GM18907 (cell line): Measurements from ENCODE around the gene NUTM2E.
"Not testable (repeated sequence)": the region's sequence is repeated elsewhere in the genome, so short reads cannot be mapped to it uniquely, and the experiment has no call there.

Source experiments
- ATAC-seq: cut with Tn5 transposase; IDR thresholded peaks from one replicate; pipeline ENCODE4 v1.9.1; 2021; ENCODE audit warnings: mild to moderate bottlenecking, moderate library complexity; ENCODE audit not compliant: unreplicated experiment

The NUTM2E gene, protein sequence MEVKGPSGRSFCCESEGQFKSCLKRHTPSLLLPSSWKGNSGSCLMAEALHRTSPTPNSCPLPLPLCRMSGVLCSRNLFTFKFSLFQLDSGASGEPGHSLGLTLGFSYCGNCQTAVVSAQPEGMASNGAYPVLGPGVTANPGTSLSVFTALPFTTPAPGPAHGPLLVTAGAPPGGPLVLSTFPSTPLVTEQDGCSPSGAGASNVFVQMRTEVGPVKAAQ (N-terminal part only)

DNA sequence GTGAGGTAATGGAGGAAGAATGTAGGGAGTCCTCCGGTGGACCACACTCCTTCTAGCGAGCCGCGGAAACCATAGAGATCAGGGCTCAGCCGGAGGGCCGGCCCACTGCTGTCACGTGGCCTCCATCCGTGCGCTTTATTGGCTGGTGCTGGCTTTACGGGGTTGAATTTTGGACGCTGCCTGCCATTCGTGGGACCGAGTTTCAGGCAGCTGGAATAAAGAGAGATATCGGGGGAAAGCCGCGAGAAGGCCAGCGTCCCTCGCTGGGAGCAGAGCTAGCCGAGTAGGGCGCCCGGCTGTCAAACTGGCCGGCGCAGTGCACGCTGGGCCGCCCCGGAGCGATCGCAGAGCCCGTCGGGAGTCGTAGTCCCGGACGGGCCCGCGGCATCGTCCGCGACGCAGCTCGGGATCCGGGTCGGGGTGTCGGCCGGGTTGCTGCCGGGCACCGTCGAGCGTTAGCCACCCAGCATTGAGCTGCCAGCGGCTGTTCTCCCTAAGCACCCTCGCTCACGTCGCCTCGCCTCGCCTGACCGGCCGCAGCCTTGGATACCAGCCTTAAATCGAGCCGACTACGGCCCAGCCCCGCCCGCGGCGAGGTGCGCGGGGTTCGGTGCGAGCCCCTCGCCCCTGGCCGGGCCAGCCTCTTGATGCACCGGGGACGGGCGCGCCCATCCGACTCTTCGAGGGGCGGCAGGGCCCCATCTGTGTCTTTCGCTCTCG lies at the start of gene NUTM2E:
NUTM2E (plus strand) TSS at position 244 of the 720 bp plus-strand sequence. CDS start 15,002 bp downstream, outside the sequence.
- peak; percentile 95 for ATAC-seq

DNA sequence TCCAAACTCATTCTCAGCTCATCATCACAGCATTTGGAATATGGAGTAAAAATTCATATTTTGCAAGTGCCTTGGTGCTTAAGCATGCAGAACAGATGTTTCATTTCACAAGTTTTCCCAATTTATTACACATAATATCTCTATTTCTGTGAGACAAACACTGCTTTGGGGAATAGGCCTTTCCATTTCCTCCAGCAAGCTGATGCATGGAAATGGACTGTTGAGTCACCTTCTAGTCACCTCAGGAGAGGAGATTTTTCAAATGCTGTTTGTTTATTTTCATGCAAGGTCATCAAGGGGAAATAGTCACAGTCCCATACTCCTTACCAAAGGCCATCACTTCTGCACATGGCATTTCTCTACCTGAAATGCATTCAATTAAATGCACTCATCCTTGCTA lies 48.5 kb upstream of the NUTM2E start:
- ATAC-seq = not testable (repeated sequence)

DNA sequence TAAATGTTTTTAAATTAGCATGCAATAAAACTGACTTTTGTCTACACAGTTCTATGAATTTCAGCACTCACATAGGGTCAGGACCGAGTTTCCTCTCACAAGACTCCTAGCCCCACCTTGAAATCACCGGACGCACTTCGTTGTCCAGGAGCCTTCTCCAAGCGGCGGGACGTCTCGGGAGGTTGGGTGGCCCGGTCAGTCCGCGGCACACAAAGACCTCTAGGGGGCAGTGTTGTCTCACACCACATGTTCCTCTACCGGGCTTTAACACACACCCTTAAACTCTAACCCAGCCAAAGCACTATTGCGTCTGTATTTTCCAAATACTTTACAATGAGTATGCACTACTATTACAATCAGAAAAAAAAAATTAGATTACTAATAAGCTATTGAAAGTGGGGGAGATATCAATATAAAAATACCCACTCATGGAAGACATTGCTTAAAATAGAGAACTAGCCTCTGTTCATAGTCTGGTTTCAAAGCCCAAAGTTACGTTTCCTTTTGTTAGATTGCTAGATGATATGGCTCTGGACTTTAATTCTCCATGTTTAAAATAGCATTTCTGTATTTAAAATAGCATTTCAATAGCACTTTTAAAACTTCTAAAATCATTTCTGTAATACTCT lies 47.1 kb upstream of the NUTM2E start:
- ATAC-seq = peak; percentile 93

DNA sequence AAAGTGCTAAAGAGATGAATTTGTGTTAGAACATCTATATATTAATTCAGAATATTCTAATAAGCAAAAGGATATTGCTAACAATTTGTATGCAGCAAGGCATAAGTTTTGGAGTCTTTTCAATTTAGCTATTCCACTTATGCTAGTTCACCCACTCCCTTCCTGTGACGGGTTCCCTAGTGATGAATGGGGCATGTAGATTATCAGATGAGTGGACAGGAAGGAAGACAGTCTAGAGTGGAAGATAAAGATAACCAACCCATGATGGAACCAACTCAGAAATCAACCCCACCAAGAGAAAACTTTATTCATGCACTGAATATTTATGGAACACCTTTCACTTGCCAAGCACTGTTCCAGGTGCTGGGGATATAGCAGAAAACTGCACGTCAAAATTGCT lies 46.5 kb upstream of the NUTM2E start:
- ATAC-seq = not testable (repeated sequence)

DNA sequence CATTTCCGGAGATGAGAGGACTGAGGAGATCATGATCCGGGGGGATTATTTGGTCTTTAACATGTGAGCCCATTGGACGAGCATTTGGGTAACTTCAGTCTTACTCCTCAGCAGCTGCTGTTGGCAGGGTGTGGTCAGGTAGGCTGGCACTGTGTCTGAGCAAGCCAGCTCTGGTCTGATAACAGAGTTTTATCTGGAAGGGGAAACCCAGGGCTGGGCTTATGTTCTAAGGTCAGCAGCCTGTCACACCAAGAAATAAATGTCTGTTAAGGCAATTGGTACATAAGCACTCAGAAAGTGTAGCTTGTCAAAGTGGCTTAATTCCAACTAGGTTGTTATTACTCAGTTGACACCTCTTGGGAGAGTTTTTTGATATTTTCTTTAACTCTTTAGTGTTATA lies 45.0 kb upstream of the NUTM2E start:
- not testable (repeated sequence) for ATAC-seq

DNA sequence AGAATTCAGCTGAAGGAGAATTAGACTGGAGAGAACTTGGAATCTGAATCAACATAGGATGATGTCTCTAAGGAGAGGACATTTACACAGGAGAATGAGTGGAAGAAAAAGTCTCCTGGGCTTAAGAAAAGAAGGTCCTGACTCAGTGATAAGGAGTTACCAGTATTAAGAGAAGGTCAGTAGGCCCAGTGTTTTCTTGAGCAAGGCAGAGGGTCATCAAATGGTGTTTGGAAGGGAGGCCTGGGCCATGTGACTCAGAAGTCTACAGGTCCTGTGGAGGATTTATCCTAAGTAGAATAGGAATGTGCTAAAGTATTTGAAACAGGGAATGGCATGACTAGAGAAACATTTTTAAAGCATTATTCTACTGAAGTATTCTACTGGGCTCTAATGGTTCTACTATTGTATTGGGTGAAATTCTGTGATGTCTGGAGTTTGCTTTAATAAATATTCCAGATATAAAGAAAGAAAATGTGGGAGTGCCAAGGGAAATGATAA lies 39.0 kb upstream of the NUTM2E start:
- ATAC-seq = not testable (repeated sequence)

DNA sequence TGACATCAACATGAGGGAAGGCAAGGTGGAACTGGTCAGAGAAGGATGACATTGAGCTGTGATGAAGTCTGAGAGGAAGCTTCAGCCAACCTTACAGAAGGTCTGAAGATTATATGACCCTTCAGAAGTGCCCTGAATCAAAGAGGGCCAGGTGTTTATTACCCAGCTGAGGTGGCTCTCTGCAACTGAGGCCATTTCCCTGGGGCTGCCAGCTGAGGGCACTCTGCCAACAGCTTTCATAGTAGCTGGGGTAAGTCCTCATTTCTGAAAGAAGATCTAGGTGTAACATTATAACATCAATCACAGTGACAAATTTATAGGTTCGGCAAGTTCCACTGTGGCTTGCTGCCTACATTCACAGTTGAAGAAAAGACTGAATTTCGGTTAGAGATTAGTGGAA lies 37.2 kb upstream of the NUTM2E start:
- ATAC-seq = not testable (repeated sequence)

DNA sequence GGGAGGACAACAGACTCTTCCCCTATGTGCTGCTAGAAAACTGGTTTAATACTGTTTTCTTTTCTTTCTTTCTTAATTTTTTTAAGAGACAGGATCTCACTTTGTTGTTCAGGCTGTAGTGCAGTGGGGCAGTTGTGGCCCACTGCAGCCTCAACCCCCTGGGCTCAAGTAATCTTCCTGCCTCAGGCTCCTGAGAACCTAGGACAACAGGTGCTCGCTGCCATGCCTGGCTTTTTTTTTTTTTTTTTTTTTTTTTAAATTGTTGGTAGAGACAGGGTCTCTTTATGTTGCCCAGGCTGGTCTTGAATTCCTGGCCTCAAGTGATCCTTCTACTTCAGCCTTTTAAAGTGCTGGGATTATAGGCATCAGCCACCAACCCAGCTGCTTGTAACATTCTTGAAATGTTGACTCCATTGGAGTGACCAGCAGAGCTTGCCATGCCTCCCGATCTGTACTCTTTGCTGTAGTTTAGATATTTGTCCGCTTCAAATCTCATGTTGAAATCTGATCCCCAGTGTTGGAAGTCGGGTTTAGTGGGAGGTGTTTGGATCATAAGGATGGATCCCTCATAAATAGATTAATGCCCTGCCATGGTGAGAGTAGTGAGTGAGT lies 34.5 kb upstream of the NUTM2E start:
- ATAC-seq = not testable (repeated sequence)

DNA sequence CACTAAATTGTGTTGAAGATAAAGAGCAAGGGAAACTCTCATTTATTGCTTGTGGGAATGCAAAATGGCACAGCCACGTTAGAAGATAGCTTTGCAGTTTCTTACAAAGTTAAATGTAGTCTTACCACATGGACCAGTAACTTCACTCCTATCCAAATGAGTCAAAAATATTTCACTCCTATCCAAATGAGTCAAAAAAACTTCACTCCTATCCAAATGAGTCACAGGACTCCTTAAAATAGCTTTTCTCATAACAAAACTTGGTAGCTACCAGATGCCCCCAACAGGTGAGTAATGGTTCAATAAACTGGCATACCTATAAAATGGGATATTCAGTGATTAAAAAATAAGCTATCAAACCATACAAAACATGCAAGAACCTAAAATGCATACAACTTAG lies 27.2 kb upstream of the NUTM2E start:
- ATAC-seq = peak; percentile 80

DNA sequence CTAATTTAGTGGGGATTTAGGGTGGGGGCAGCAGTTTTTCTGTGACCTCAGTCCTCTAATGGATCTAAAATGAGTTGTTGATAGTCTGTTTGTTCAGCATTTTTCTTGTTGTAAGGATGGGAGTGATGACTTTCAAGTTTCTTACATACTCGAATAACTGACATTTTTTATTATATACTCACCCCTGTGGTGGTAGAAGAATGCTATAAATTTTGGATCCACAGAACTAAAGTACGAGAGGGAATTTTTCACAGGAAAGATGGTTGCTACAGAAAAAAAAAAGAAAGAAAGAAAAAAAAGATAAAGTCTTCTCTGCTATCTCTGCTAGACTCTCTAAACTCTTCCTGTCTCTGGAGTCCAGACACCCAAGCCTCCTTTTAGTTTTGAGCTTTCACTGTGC lies 20.7 kb upstream of the NUTM2E start:
- ATAC-seq = not testable (repeated sequence)

DNA sequence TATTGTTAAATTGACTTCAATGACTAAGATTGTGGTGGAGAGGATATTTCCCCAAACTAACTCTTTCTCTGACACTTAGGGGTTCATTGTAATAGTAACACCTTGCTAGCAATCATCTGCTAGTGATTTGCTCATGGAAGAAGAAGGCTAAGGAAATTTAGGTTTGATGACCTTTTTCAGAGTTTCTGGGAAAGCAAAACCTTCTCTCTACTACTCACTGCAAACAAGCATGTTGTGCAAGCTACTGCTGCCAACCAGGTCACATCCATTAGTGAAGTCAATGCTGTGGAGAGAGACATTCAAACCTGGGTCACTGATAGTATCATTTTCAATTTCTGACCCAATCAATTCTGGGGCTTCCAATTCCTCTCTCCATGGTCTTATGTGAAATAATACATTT lies 14.6 kb upstream of the NUTM2E start:
- ATAC-seq = not testable (repeated sequence)

DNA sequence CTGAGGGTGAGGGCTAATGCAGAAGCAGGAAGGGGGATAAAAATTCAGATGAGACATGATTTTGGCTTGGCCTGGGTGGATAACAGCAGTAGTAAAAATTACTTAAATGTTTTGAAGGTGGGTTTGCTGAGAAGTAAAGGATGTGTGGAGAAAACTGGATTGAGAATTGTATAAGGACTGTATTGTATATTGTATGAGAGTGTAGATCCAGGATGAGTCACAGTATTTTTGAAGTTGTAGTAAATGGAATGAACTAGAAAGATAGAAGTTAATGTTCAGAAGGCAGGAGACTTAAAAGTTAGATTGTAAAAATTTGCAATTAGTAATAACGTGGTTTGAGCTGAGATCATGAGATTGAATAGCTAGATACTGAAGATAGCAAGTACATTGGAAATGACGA lies 10.2 kb upstream of the NUTM2E start:
- not testable (repeated sequence) for ATAC-seq

DNA sequence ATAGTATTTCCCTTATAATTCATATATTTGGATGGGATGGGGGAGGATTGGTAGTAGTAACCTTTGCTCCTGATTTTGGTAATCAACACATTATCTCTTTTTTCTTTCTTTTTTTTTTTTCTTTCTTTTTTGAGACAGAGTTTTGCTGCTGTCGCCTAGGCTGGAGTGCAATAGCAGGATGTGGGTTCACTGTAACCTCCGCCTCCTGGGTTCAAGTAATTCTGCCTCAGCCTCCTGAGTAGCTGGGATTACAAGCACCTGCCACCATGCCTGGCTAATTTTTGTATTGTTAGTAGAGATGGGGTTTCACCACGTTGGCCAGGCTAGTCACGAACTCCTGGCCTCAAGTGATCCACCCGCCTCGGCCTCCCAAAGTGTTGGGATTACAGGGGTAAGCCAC lies 3.2 kb upstream of the NUTM2E start:
- ATAC-seq = not testable (repeated sequence)

DNA sequence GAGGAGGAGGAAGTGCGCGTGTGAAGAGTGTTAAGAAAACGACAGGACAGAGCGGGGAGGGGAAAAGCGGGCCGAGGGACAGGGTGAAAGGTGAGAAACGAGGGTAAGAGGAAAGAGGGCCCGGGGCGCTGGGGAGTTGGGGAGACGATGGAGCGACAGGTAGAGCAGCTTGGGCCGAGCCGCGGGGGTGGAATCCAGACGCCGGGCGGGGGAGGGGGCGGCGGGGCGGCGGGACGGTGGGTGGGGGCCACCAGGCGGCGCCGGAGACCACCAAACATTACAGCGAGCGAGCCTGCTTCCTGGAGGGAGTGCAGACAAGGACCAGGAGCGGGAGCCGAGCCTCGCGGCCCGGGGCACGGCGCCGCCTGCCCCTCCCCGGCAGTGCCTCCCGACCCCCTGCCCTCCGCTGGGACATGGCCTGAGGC lies 940 bp upstream of the NUTM2E start:
- ATAC-seq = peak; percentile 22

DNA sequence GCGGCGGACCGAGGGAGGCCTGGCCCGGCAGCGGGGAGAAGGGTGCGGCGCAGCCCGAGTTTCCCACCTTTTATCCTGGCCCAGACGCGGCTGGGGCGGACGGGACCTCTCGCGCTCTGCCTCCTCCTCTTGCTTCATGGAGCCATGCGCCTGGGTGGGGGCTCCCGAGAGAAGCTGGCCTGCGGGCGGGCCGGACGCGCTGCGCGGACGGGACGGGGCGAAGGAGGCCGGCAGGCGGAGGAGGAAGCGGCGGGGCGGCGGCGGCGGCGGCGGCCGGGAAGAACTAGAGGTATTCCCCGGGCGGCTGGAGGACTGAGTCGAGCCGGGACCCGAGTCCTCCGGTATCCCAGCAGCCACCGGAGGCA lies 426 bp upstream of the NUTM2E start:
- not testable (repeated sequence) for ATAC-seq

DNA sequence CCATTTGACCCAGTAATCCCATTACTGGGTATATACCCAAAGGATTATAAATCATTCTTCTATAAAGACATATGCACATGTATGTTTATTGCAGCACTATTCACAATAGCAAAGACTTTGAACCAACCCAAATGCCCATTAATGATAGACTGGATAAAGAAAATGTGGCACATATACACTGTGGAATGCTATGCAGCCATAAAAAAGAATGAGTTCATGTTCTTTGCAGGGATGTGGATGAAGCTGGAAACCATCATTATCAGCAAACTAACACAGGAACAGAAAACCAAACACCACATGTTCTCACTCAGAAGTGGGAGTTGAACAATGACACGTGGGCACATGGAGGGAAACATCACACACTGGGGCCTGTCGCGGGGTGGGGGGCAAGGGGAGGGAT lies 7.3 kb downstream of the NUTM2E start:
- ATAC-seq = not testable (repeated sequence)

DNA sequence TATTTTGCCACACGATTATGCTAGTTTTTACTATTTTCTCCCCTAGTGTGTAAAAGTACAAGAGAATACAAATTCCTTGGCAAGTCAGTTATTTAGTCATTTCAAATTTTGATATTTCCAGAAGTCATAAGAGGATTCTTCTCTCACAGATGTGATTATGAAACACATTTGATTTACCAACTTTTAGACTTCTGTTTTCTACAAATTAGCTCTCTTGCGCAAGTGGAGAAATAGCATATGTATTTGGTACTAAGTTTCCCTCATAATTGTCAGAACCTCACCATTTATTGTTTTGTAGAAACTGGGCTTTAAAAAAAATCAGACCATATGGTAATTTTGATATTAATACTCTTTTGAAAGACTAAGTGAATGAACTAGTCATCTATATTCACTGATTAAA lies 9.4 kb downstream of the NUTM2E start:
- not testable (repeated sequence) for ATAC-seq

DNA sequence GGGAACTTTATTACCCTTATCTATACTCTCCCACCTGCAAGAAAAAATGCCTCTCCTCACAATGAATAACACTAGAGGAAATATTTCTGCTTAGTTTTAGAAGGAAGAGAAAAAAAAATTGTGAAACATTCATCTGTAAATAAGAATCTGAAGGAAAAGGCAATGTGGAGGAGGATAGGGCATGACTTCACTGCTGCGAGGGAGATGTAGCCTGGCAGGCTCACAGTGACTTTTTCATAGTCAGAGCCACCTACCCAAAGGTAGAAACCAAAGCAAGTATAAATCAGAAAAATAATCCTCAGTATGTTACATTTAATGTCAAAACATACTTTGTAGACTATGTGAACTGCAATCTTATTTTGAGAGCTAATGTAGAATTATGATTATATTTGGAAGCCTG lies 10.4 kb downstream of the NUTM2E start:
- ATAC-seq = not testable (repeated sequence)

DNA sequence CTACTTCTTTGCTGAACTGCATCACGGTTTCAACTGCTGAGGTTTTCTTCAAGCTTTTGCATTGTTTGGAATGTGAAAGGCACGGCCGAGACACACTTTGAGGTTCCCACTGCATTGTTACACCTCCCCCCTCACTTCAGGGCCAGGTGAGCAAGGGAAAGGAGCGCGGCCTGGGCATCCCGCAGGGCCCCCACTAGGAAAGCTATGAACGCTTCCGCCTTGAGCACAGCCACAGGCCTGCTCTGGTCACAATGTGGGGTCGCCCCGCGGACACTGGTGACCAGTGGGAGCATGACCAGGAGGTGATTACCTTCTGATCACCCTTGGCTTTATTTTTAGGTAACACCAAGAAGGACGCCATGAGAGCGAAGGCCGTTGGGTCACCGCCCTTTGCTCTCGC lies 11.9 kb downstream of the NUTM2E start:
- not testable (repeated sequence) for ATAC-seq

DNA sequence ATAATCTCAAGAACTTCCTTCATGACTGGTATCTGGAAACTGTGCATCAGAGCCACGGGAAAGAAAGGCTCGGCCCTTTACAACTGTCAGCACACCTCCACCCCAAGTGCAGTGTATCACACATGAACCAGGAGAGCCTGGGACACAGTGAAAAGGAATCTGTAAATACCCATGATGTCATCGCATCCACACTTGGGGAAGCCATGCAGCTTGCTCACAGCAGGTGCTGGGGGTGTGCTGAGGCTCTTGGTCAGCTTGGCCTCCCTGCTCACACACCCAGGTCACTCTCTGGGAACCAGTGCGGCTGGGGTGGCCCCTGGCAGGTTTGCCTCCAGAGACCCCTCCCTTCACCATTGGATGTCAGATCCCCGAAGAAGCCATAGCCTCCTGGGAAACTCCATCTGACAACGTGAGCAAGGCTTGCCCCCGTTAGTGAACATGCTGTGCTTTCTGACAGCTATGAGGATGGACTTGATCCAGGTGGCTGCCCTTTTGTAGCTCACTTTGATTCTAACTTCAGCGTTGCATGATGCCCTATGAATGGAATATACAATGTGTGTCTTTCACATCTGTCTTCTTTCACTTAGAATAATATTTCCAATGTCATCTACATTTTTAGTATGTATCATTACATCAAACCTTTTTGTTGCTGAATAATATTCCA lies 26.8 kb downstream of the NUTM2E start:
- not testable (repeated sequence) for ATAC-seq

DNA sequence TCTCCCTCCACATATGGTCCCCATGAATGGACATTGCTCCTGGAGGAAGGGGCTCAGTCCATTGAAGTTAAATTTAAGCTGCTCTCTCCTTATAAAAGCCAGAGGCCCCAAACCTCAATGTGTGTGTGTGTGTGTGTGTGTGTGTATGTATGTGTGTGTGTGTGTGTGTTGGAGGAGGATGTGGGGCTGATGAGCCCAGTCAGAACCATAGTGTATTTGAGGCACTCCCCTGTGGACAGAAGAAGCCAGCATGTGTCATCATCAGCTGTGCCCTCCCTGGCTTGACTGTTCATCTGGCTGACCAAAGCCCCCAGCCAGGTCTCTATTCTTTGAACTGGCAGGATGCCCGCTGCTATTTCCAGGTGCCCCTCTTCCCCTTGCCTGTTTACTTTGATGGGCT lies 35.7 kb downstream of the NUTM2E start:
- not testable (repeated sequence) for ATAC-seq
